HG03280 (cell line): ENCODE measurements around the gene LENG9.

Experiments
- ATAC-seq: cut with Tn5 transposase; IDR thresholded peaks from one replicate; pipeline ENCODE4 v1.9.1; 2021; ENCODE audit warnings: mild to moderate bottlenecking, moderate library complexity; ENCODE audit not compliant: unreplicated experiment

Gene LENG9

GRCh38 chr19:54424660-54425381, 38.8 kb downstream of the LENG9 start:
- ATAC-seq, result no peak

DNA sequence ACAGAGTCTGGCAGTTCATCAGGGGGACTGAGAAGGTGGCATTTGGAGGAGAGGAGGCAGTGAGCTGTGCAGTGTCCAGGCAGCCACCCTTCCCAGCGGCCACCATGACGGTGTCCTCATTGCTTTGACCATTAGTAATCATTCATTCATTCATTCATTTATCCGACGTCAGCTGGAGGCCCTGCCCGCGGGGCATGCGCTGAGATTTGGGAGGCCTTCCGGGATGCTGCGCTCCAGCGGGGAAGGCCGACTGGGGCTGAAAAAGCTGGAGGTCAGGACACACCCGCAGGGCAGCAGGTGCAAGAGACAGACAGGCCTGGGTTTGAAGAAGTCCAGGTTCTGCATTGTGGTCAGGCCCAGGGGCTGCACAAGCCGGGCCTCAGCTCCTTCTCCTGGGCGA, 39.4 kb downstream of the LENG9 start:
- no peak for ATAC-seq

DNA sequence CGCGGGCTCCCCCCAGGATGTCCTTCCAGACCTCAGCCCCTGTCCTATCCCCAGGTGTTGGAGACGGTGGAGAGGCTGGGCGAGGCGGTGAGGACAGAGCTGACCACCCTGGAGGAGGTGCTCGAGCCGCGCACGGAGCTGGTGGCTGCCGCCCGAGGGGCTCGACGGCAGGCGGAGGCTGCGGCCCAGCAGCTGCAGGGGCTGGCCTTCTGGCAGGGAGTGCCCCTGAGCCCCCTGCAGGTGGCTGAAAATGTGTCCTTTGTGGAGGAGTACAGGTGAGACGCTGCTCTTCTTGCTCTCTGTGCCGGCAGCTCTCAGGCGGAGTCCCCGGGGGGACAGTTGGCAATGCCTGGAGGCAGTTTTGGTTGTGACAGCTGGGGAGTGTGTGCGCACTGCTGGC, 41.4 kb downstream of the LENG9 start:
- ATAC-seq, result no peak

GRCh38 chr19:54421521-54421920, 42.1 kb downstream of the LENG9 start:
- ATAC-seq, result no peak

DNA sequence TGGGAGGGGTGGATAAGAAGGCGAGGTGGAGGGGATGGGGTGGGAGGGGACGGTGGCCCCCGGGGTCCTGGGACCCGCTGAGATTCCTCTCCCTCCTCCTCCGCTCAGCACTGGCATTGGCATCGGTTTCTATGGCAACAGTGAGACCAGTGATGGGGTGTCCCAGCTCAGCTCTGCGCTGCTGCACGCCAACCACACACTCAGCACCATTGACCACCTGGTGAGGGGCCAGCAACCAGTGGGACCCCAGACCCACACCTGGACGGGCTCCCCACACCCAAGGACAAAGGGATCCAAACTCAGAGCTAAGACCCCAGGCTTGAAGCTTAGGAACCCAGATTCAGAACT, 42.4 kb downstream of the LENG9 start:
- ATAC-seq, result no peak

GRCh38 chr19:54420383-54421168, 43.0 kb downstream of the LENG9 start:
- ATAC-seq, result no peak

GRCh38 chr19:54420068-54420382, 43.6 kb downstream of the LENG9 start:
- ATAC-seq, result no peak

- no peak for ATAC-seq
These were observed 44.4 kb downstream of the LENG9 start for GRCh38 chr19:54418930-54419800.

- no peak for ATAC-seq
These were observed 45.3 kb downstream of the LENG9 start for GRCh38 chr19:54418030-54418929.

DNA sequence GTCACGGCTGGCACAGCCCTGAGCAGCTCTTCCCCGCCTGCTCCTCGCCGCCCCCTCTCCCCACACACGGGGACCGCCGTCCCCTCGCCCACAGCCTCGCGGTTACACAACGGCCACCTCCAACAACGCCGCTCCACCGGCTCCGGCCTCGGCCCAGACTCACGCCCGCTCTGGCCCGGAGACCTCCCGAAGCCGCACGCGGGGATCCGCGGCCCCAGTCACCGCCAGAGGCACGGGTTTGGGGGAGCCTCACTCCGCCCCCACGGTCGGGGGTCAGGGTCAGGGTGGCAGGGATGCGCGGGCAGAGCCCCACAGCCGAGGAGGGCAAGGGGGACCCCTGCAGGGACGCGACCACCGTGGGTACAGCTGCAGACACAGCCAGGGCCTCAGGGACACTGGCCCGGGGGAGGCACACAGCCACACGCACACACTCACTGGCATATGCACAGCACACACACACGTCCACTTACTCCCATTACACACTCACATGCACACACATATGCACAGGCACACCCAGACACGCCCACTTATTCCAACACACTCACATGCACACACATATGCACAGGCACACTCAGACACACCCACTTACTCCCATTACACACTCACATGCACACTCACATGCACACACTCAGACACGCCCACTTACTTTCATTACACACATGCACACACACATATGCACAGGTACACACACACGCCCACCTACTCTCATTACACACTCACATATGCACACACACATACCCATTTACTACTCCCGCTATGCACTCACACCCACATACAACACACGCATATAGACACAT, 46.7 kb downstream of the LENG9 start:
- ATAC-seq, result no peak

- no peak for ATAC-seq
These were observed 47.5 kb downstream of the LENG9 start for GRCh38 chr19:54415901-54416673.

- ATAC-seq, result no peak
These were observed 48.2 kb downstream of the LENG9 start, which contains the start of gene TTYH1 for GRCh38 chr19:54415208-54415900. Gene TTYH1 (plus strand): TSS chr19:54415464. CDS start chr19:54415553, 89 bp downstream.

DNA sequence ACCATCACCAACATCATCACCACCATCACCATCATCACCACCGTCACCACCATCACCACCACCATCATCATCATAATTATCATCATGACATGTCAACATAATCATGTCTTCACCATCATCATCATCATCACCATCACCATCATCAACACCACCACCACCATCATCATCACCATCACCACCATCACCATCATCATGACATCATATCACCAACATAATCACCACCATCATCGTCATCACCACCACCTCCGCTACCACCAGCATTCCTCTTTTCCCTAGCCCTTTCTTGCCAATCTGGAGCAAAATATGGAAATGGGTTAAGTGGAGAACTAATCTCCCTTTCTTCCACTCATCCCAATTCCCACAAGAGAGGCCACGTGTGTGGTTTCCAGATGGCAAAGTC, 49.4 kb downstream of the LENG9 start:
- no peak for ATAC-seq

- ATAC-seq, result no peak
These were observed 50.7 kb downstream of the LENG9 start for GRCh38 chr19:54412877-54413276.
